DOHH2 (cell line): ENCODE data around the gene TP63.

ENCODE experiments used
- H3F3A ChIP-seq: fragments of 200-600 bp; sonication (generic), shearing (Covaris generic); 2 replicates; pipeline ENCODE4 v1.6.0; 2016; ENCODE audit warnings: antibody characterized with exemption, mild to moderate bottlenecking; ENCODE audit not compliant: control insufficient read depth, insufficient read depth
- H3K27ac ChIP-seq: fragments of 200-600 bp; sonication (generic); 2 replicates; pipeline ENCODE4 v1.5.1; 2014; ENCODE audit warnings: low read depth, mild to moderate bottlenecking, low read length, moderate library complexity
- H3K27me3 ChIP-seq: fragments of 200-600 bp; sonication (generic); 2 replicates; pipeline ENCODE4 v1.6.1; 2014; ENCODE audit warnings: mild to moderate bottlenecking, low read length, mixed read lengths; ENCODE audit not compliant: control insufficient read depth
- H3K36me3 ChIP-seq: fragments of 200-600 bp; sonication (generic); 2 replicates; pipeline ENCODE4 v1.6.1; 2014; ENCODE audit warnings: mild to moderate bottlenecking, low read length, moderate library complexity, mixed read lengths; ENCODE audit not compliant: control insufficient read depth
- H3K4me1 ChIP-seq: fragments of 200-600 bp; sonication (generic); 2 replicates; pipeline ENCODE4 v1.6.1; 2014; ENCODE audit warnings: mild to moderate bottlenecking, low read length, mixed read lengths; ENCODE audit not compliant: control insufficient read depth
- H3K4me2 ChIP-seq: fragments of 200-600 bp; sonication (generic); 2 replicates; pipeline ENCODE4 v1.6.0; 2014; ENCODE audit warnings: mild to moderate bottlenecking, low read length, moderate library complexity
- H3K4me3 ChIP-seq: fragments of 200-600 bp; sonication (generic); 2 replicates; pipeline ENCODE4 v1.5.1; 2014; ENCODE audit warnings: mild to moderate bottlenecking, low read length, mixed read lengths
- H3K79me2 ChIP-seq: fragments of 200-600 bp; sonication (generic); 2 replicates; pipeline ENCODE4 v1.6.1; 2014; ENCODE audit warnings: mild to moderate bottlenecking, low read length, mixed read lengths; ENCODE audit not compliant: control insufficient read depth
- H3K9me2 ChIP-seq: fragments of 200-600 bp; sonication (generic); replicated peaks from 2 replicates; pipeline ENCODE4 v1.6.1; 2014; ENCODE audit warnings: mild to moderate bottlenecking, low read length, mixed read lengths; ENCODE audit not compliant: control insufficient read depth
- H3K9me3 ChIP-seq: fragments of 200-600 bp; sonication (generic); 2 replicates; pipeline ENCODE4 v1.6.1; 2014; ENCODE audit warnings: antibody characterized with exemption, low read length, mixed read lengths; ENCODE audit not compliant: control insufficient read depth, insufficient read depth
- H4K20me1 ChIP-seq: fragments of 200-600 bp; sonication (generic); 2 replicates; pipeline ENCODE4 v1.6.0; 2014; ENCODE audit warnings: low read depth, mild to moderate bottlenecking, antibody characterized with exemption, low read length, moderate library complexity; ENCODE audit not compliant: control insufficient read depth, insufficient read depth
- EZH2phosphoT487 ChIP-seq: fragments of 200-600 bp; sonication (generic); IDR thresholded peaks from 2 replicates; pipeline ENCODE4 v1.6.1; 2017; ENCODE audit warnings: borderline replicate concordance, mild to moderate bottlenecking, antibody characterized with exemption, low read length, moderate library complexity, mixed read lengths
- TF ChIP-seq, protein P1 (sequence below): fragments of 200-600 bp; sonication (generic); IDR thresholded peaks from one replicate; pipeline ENCODE4 v1.5.1; 2014; ENCODE audit warnings: antibody characterized with exemption, mild to moderate bottlenecking, low read depth, low read length; ENCODE audit not compliant: poor library complexity, severe bottlenecking

Gene TP63

DNA sequence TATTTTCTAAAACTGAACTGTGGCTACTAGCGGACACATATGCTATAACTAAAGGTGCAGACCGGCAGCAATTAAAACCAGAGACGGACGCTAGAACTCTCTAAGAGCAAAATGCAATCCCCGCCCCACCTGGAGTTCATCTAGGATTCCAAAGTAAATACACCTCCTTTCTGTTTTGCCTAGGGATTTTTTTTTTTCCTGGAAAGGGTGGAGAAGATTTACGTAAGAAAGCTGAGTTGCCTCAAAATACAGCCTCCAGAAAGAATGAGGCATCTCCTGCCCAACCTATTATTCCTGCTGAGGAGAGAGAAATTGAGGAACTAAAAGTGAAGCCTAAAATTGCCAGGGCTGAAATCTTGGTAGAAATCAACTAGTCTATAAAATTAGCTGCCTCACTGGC lies 150.2 kb downstream of the TP63 start:
- H3F3A ChIP-seq = no peaks in the 10 kb centered on the region
- H3K9me2 ChIP-seq = no peaks in the 10 kb centered on the region
- TF ChIP-seq, protein P1, sequence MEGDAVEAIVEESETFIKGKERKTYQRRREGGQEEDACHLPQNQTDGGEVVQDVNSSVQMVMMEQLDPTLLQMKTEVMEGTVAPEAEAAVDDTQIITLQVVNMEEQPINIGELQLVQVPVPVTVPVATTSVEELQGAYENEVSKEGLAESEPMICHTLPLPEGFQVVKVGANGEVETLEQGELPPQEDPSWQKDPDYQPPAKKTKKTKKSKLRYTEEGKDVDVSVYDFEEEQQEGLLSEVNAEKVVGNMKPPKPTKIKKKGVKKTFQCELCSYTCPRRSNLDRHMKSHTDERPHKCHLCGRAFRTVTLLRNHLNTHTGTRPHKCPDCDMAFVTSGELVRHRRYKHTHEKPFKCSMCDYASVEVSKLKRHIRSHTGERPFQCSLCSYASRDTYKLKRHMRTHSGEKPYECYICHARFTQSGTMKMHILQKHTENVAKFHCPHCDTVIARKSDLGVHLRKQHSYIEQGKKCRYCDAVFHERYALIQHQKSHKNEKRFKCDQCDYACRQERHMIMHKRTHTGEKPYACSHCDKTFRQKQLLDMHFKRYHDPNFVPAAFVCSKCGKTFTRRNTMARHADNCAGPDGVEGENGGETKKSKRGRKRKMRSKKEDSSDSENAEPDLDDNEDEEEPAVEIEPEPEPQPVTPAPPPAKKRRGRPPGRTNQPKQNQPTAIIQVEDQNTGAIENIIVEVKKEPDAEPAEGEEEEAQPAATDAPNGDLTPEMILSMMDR = no peak
- no peak for TF ChIP-seq EZH2phosphoT487
- H3K27ac ChIP-seq = no peak overlapping the region
- H3K9me3 ChIP-seq = no peaks in the 10 kb centered on the region
- H3K4me3 ChIP-seq = no peak overlapping the region
- no peaks in the 10 kb centered on the region for H3K79me2 ChIP-seq
- H3K36me3 ChIP-seq = no peaks in the 10 kb centered on the region
- no peak overlapping the region for H3K4me2 ChIP-seq
- H4K20me1 ChIP-seq = no peaks in the 10 kb centered on the region
- no peaks in the 10 kb centered on the region for H3K4me1 ChIP-seq
- no peaks in the 10 kb centered on the region for H3K27me3 ChIP-seq

DNA sequence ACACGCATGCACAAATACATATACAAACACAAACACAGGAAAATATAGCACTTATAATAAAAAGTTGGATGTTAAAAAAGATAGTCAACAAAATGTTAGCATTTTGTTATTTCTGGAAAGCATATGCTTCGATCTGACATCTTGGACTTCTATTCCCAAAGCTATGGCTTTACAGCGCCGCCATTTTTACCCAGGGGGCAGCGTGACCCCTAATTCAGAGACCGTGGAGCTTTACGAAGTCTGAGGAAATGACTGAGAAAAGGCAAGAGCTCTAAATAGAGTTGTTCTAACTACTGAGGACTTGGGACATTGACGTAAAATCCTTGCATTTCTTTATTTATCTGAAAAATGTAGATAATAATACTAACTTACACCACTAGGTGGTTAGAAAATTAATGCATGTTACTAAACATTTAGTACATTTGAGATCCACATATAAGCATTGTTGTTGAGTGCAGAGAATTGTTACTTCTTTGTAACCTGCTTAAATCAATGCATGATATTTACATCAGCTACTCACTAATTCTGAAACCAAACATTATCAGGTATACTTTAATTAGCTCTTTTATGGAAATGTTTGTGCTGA lies 155.4 kb downstream of the TP63 start:
- Histone ChIP-seq H3K79me2 (no peaks in the 10 kb centered on the region), H3K4me3 (no peak overlapping the region), H3K36me3 (no peaks in the 10 kb centered on the region), H3K4me2 (no peak overlapping the region), H4K20me1 (no peaks in the 10 kb centered on the region), H3F3A (no peaks in the 10 kb centered on the region), H3K9me2 (no peaks in the 10 kb centered on the region), H3K9me3 (no peaks in the 10 kb centered on the region), H3K27me3 (no peaks in the 10 kb centered on the region), H3K27ac (no peak overlapping the region), H3K4me1 (no peaks in the 10 kb centered on the region)
- TF ChIP-seq EZH2phosphoT487 = no peak
- TF ChIP-seq, protein P1 = peak; percentile 40

DNA sequence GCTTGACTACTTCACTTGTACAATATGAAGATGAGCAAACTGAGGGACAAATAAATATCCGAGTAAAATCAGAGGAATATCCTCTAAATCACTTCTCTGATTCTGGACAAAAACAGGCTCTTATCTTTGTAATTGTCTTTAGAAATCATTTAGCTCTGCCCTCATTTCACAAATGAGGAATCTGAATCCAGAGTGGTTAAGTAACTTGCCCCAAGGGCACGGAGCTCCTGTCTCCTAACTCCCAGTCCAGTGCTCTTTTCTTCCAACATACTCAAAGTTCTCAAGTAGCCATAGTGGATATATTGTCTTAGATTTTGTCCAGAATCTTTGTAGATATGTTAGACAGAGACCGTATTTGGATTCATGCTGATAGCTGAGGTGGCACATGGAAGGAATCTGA lies 156.0 kb downstream of the TP63 start:
- no peaks in the 10 kb centered on the region for H3K36me3 ChIP-seq
- no peak overlapping the region for H3K27ac ChIP-seq
- H3F3A ChIP-seq = no peaks in the 10 kb centered on the region
- H3K9me3 ChIP-seq = no peaks in the 10 kb centered on the region
- H3K4me1 ChIP-seq = no peaks in the 10 kb centered on the region
- no peaks in the 10 kb centered on the region for H3K9me2 ChIP-seq
- no peak overlapping the region for H3K4me2 ChIP-seq
- TF ChIP-seq, protein P1 = no peak
- TF ChIP-seq EZH2phosphoT487 = no peak
- no peaks in the 10 kb centered on the region for H3K27me3 ChIP-seq
- H3K4me3 ChIP-seq = no peak overlapping the region
- H3K79me2 ChIP-seq = no peaks in the 10 kb centered on the region
- H4K20me1 ChIP-seq = no peaks in the 10 kb centered on the region
